GM12878 (cell line): ENCODE results near the gene CCNL1.

ENCODE experiments used
- CBX3 ChIP-seq: fragments of 200-600 bp; sonication (generic); IDR thresholded peaks from 2 replicates; pipeline ENCODE4 v1.6.1; 2016; ENCODE audit warnings: low read depth, borderline replicate concordance
- CTCF ChIP-seq, 3 experiments: IDR thresholded peaks in 2 of 3; conservative IDR thresholded peaks in 1 of 3; 2 replicates each; pipeline ENCODE4 v1.5.1; 2011; ENCODE audit warnings: low read depth in 3 of 3, low read length in 3 of 3, mild to moderate bottlenecking in 3 of 3, control low read depth in 2 of 3, moderate library complexity in 2 of 3, inconsistent platforms in 1 of 3, mixed read lengths in 1 of 3; ENCODE audit not compliant: control insufficient read depth in 2 of 3, insufficient read depth in 1 of 3; ENCODE audit errors: extremely low read depth in 1 of 3
- HCFC1 ChIP-seq: fragments of 150-350 bp; IDR thresholded peaks from 2 replicates; pipeline ENCODE4 v1.6.1; 2014; ENCODE audit warnings: low read length
- HDAC6 ChIP-seq: fragments of 200-600 bp; sonication (generic); IDR thresholded peaks from one replicate; pipeline ENCODE4 v1.8.0; 2017; ENCODE audit warnings: antibody characterized with exemption; ENCODE audit not compliant: unreplicated experiment
- KAT2A ChIP-seq: conservative IDR thresholded peaks from 2 replicates; pipeline ENCODE4 v1.6.1; 2011; ENCODE audit warnings: low read depth, low read length; ENCODE audit not compliant: control insufficient read depth
- LARP7 ChIP-seq: fragments of 450-650 bp; IDR thresholded peaks from 2 replicates; pipeline ENCODE4 v1.6.1; 2017; ENCODE audit warnings: mild to moderate bottlenecking
- MYC ChIP-seq: IDR thresholded peaks from 2 replicates; pipeline ENCODE4 v1.6.1; 2011; ENCODE audit warnings: mild to moderate bottlenecking, low read length, moderate library complexity, inconsistent platforms; ENCODE audit not compliant: insufficient read depth, insufficient replicate concordance, insufficient read length, severe bottlenecking
- PAX8 ChIP-seq: fragments of 450-650 bp; IDR thresholded peaks from 2 replicates; pipeline ENCODE4 v1.6.1; 2017; ENCODE audit warnings: mild to moderate bottlenecking, moderate library complexity
- POLR2A ChIP-seq: IDR thresholded peaks from 2 replicates; pipeline ENCODE4 v1.6.1; 2011; ENCODE audit warnings: low read depth, mild to moderate bottlenecking, low read length
- RFX5 ChIP-seq: IDR thresholded peaks from 2 replicates; pipeline ENCODE4 v1.6.1; 2011; ENCODE audit warnings: low read depth, low read length, improper control_type of control experiment
- ZBTB11 ChIP-seq: fragments of 450-650 bp; formaldehyde crosslinking; IDR thresholded peaks from 2 replicates; pipeline ENCODE4 v1.5.0; 2022; ENCODE audit warnings: mild to moderate bottlenecking, missing genetic modification characterization

- no peak for TF ChIP-seq PAX8
- no peak for TF ChIP-seq CTCF (IDR thresholded peaks at IDR 0.05 in 2 of 3, conservative IDR thresholded peaks at IDR 0.05 in 1 of 3; ENCODE audit: control insufficient read depth in 2 of 3, extremely low read depth in 1 of 3, insufficient read depth in 1 of 3, low read depth in 3 of 3, low read length in 3 of 3)
- TF ChIP-seq KAT2A: no peak
- no peak for TF ChIP-seq ZBTB11
- no peak for TF ChIP-seq HCFC1
- no peak for TF ChIP-seq LARP7
- TF ChIP-seq POLR2A: no peak
- TF ChIP-seq CBX3: no peak
- TF ChIP-seq MYC: no peak
- TF ChIP-seq HDAC6: no peak
- no peak for TF ChIP-seq RFX5
These were observed 3.4 kb upstream of the CCNL1 start for GRCh38 chr3:157163217-157163953.
